B cell (primary cell): ENCODE data around the gene IFT52.

ENCODE experiments used
- CTCF ChIP-seq: fragments of 200-600 bp; IDR thresholded peaks from one replicate; pipeline ENCODE4 v1.8.0; 2022; ENCODE audit warnings: antibody characterized with exemption, mild to moderate bottlenecking
- EZH2 ChIP-seq: IDR thresholded peaks from 2 replicates; pipeline ENCODE4 v1.6.1; 2012; ENCODE audit warnings: borderline replicate concordance, low read depth, mild to moderate bottlenecking, moderate library complexity, low read length; ENCODE audit not compliant: insufficient read depth, poor library complexity, severe bottlenecking

DNA sequence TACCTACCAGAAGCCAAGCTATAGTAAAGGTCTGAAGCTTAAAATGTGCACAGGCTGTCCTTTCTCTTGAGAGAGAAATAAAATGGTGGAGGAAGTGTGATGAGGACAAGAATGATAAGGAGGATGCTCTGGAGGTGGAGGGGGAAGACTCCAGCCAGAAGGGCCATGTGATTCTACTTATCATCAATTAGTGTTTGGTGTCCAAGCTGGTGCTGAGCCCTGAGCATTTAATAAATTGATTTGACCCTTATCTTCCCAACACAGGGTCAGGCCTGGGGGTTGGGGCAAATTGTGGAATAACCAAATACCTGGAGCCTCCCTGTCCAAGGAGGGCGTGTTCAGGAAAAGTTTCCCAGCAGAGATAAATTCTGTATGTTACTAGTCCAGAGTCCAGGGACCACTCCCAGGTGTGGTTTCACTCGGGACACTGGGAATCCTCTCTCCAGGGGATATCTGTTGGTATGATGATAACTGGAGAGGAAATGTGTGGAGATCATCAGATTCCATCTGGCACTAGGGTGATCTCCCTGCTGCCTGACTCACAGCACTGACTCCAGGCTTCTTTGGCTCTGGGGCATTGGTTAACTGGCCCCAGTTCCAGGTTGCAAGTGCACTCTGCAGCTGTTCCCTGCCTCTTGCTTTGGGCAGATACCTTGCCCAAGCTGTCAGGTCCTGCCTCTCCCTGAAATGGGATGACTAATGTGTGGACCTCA lies 72.4 kb downstream of the IFT52 start:
- TF ChIP-seq CTCF, result no peak
- no peak for TF ChIP-seq EZH2
